AG08395 (cell line): Measurements from ENCODE around the gene BEGAIN.

Experiments used
- DNase-seq: peaks from one replicate; pipeline ENCODE4 v3.0.0; 2012; ENCODE audit warnings: mixed read lengths, low spot score

BEGAIN gene

GRCh38 chr14:100601064-100601463 lies 13.8 kb upstream of the BEGAIN start:
- no peak for DNase-seq

GRCh38 chr14:100599981-100600380 lies 12.8 kb upstream of the BEGAIN start:
- DNase-seq, result no peak

- DNase-seq, result no peak
These were observed 7.4 kb upstream of the BEGAIN start for GRCh38 chr14:100594625-100594951.

- no peak for DNase-seq
These were observed 6.8 kb upstream of the BEGAIN start for GRCh38 chr14:100593751-100594624.

GRCh38 chr14:100592972-100593371 lies 5.8 kb upstream of the BEGAIN start:
- no peak for DNase-seq

GRCh38 chr14:100592461-100592891 lies 5.3 kb upstream of the BEGAIN start:
- no peak for DNase-seq

- no peak for DNase-seq
These were observed 4.5 kb upstream of the BEGAIN start for GRCh38 chr14:100591453-100592371.

- no peak for DNase-seq
These were observed 3.7 kb upstream of the BEGAIN start for GRCh38 chr14:100590726-100591452.

- DNase-seq, result no peak
These were observed 2.7 kb upstream of the BEGAIN start for GRCh38 chr14:100589760-100590469.

- no peak for DNase-seq
These were observed 2.0 kb upstream of the BEGAIN start for GRCh38 chr14:100589071-100589759.

- no peak for DNase-seq
These were observed 1.5 kb upstream of the BEGAIN start for GRCh38 chr14:100588671-100589070.

- DNase-seq, result no peak
These were observed 670 bp upstream of the BEGAIN start for GRCh38 chr14:100587763-100588411.

- DNase-seq, result no peak
These were observed 673 bp downstream of the BEGAIN start for GRCh38 chr14:100586403-100587085.

- DNase-seq, result no peak
These were observed 1.1 kb downstream of the BEGAIN start for GRCh38 chr14:100586153-100586402.

GRCh38 chr14:100585448-100586152 lies 1.6 kb downstream of the BEGAIN start:
- no peak for DNase-seq

- no peak for DNase-seq
These were observed 2.9 kb downstream of the BEGAIN start for GRCh38 chr14:100584056-100585031.

- DNase-seq, result no peak
These were observed 4.0 kb downstream of the BEGAIN start for GRCh38 chr14:100583245-100583644.

- DNase-seq, result no peak
These were observed 4.6 kb downstream of the BEGAIN start for GRCh38 chr14:100582496-100583165.
